HG02610 (cell line): ENCODE results near the gene PRTFDC1.

Source experiments
- ATAC-seq: cut with Tn5 transposase; IDR thresholded peaks from one replicate; pipeline ENCODE4 v1.9.1; 2021; ENCODE audit warnings: mild to moderate bottlenecking, moderate library complexity; ENCODE audit not compliant: unreplicated experiment

PRTFDC1 gene

GRCh38 chr10:24908793-24909423, 43.5 kb downstream of the PRTFDC1 start:
- no peak for ATAC-seq

- ATAC-seq = no peak
These were observed 44.5 kb downstream of the PRTFDC1 start for GRCh38 chr10:24907956-24908355.

- no peak for ATAC-seq
These were observed 46.0 kb downstream of the PRTFDC1 start for GRCh38 chr10:24906372-24906771.

- ATAC-seq = no peak
These were observed 47.6 kb downstream of the PRTFDC1 start for GRCh38 chr10:24904824-24905223.

GRCh38 chr10:24902400-24902728, 50.0 kb downstream of the PRTFDC1 start:
- no peak for ATAC-seq

GRCh38 chr10:24901686-24902399, 50.6 kb downstream of the PRTFDC1 start:
- peak; percentile 35 for ATAC-seq

GRCh38 chr10:24900888-24901685, 51.3 kb downstream of the PRTFDC1 start:
- ATAC-seq = peak; percentile 81

GRCh38 chr10:24899571-24899970, 52.8 kb downstream of the PRTFDC1 start:
- ATAC-seq = no peak

- ATAC-seq = no peak
These were observed 53.9 kb downstream of the PRTFDC1 start for GRCh38 chr10:24898501-24898900.

- ATAC-seq = no peak
These were observed 55.0 kb downstream of the PRTFDC1 start for GRCh38 chr10:24897326-24897926.

GRCh38 chr10:24894728-24895127, 57.7 kb downstream of the PRTFDC1 start:
- ATAC-seq = no peak

GRCh38 chr10:24894309-24894708, 58.1 kb downstream of the PRTFDC1 start:
- no peak for ATAC-seq

GRCh38 chr10:24893127-24893526, 59.3 kb downstream of the PRTFDC1 start:
- no peak for ATAC-seq

- ATAC-seq = no peak
These were observed 60.6 kb downstream of the PRTFDC1 start for GRCh38 chr10:24891823-24892222.

GRCh38 chr10:24889639-24890038, 62.8 kb downstream of the PRTFDC1 start:
- ATAC-seq = no peak

GRCh38 chr10:24887855-24888231, 64.6 kb downstream of the PRTFDC1 start:
- peak; percentile 17 for ATAC-seq

GRCh38 chr10:24886290-24886680, 66.1 kb downstream of the PRTFDC1 start:
- ATAC-seq = no peak

- ATAC-seq = no peak
These were observed 66.7 kb downstream of the PRTFDC1 start for GRCh38 chr10:24885551-24886289.

GRCh38 chr10:24884793-24885192, 67.6 kb downstream of the PRTFDC1 start:
- no peak for ATAC-seq

- no peak for ATAC-seq
These were observed 68.1 kb downstream of the PRTFDC1 start for GRCh38 chr10:24884316-24884715.

- ATAC-seq = no peak
These were observed 69.2 kb downstream of the PRTFDC1 start for GRCh38 chr10:24883176-24883575.
